Neural cell (in vitro differentiated cells): ENCODE results near the gene ENAH. TPM values are rescaled to one million over a fixed set of nuclear protein-coding genes. Genes with fewer than 3 reads are reported as not detected.

Experiments
- H2AFZ ChIP-seq: fragments of 200-600, 300-800 bp; sonication (generic), shearing (Covaris generic); 2 replicates; pipeline ENCODE4 v1.6.0; 2014; ENCODE audit warnings: low read depth, mild to moderate bottlenecking, antibody characterized with exemption, low read length, moderate library complexity
- H3F3A ChIP-seq: fragments of 200-600 bp; shearing (Covaris generic); 2 replicates; pipeline ENCODE4 v1.6.1; 2016; ENCODE audit warnings: mild to moderate bottlenecking, moderate library complexity, mixed read lengths, antibody characterized with exemption, low read length; ENCODE audit not compliant: insufficient read depth, poor library complexity, severe bottlenecking
- H3K27ac ChIP-seq: fragments of 200-600, 300-800 bp; sonication (generic), shearing (Covaris generic); 2 replicates; pipeline ENCODE4 v1.5.1; 2014; ENCODE audit warnings: mild to moderate bottlenecking, low read length, moderate library complexity
- H3K27me3 ChIP-seq: fragments of 300-800, 200-600 bp; sonication (generic), shearing (Covaris generic); 2 replicates; pipeline ENCODE4 v1.6.0; 2014; ENCODE audit warnings: mild to moderate bottlenecking, low read depth, low read length, moderate library complexity; ENCODE audit not compliant: insufficient read depth
- H3K36me3 ChIP-seq: fragments of 300-800, 200-600 bp; sonication (generic), shearing (Covaris generic); 2 replicates; pipeline ENCODE4 v1.5.1; 2014; ENCODE audit warnings: mild to moderate bottlenecking, antibody characterized with exemption, low read length, moderate library complexity; ENCODE audit not compliant: insufficient read depth
- H3K4me2 ChIP-seq: fragments of 300-800, 200-600 bp; sonication (generic), shearing (Covaris generic); 2 replicates; pipeline ENCODE4 v1.6.0; 2014; ENCODE audit warnings: mild to moderate bottlenecking, low read length
- H3K4me3 ChIP-seq: fragments of 300-800, 200-600 bp; sonication (generic), shearing (Covaris generic); 2 replicates; pipeline ENCODE4 v1.5.1; 2014; ENCODE audit warnings: mild to moderate bottlenecking, low read length, moderate library complexity
- H3K79me2 ChIP-seq: fragments of 200-600 bp; shearing (Covaris generic); replicated peaks from 2 replicates; pipeline ENCODE4 v1.6.0; 2014; ENCODE audit warnings: mild to moderate bottlenecking, low read length, moderate library complexity; ENCODE audit not compliant: insufficient read depth
- H3K9ac ChIP-seq: fragments of 300-800, 200-600 bp; sonication (generic), shearing (Covaris generic); 2 replicates; pipeline ENCODE4 v1.6.1; 2016; ENCODE audit warnings: mild to moderate bottlenecking, low read length, mixed read lengths
- H3K9me2 ChIP-seq: fragments of 200-600 bp; shearing (Covaris generic); 2 replicates; pipeline ENCODE4 v1.6.1; 2016; ENCODE audit warnings: mild to moderate bottlenecking, low read length, mixed read lengths; ENCODE audit not compliant: insufficient read depth
- H3K9me3 ChIP-seq: fragments of 200-600, 300-800 bp; sonication (generic), shearing (Covaris generic); 2 replicates; pipeline ENCODE4 v1.6.1; 2016; ENCODE audit warnings: mild to moderate bottlenecking, mixed run types, low read length, moderate library complexity, mixed read lengths
- H4K20me1 ChIP-seq: fragments of 200-600 bp; shearing (Covaris generic); 2 replicates; pipeline ENCODE4 v1.6.1; 2016; ENCODE audit warnings: mild to moderate bottlenecking, mixed run types; ENCODE audit not compliant: insufficient read depth
- CTCF ChIP-seq: fragments of 450-650 bp; IDR thresholded peaks from 2 replicates; pipeline ENCODE4 v1.5.1; 2014; ENCODE audit warnings: antibody characterized with exemption, mild to moderate bottlenecking, moderate library complexity; ENCODE audit not compliant: poor library complexity, severe bottlenecking
- EP300 ChIP-seq: fragments of 450-650 bp; conservative IDR thresholded peaks from 2 replicates; pipeline ENCODE4 v1.6.1; 2014; ENCODE audit warnings: antibody characterized with exemption, mild to moderate bottlenecking, moderate library complexity; ENCODE audit not compliant: poor library complexity, severe bottlenecking
- EZH2 ChIP-seq: fragments of 200-600, 300-800 bp; shearing (Covaris generic), sonication (generic); IDR thresholded peaks from 2 replicates; pipeline ENCODE4 v1.6.1; 2014; ENCODE audit warnings: antibody characterized with exemption, low read length, borderline replicate concordance, mild to moderate bottlenecking; ENCODE audit not compliant: insufficient read depth, poor library complexity, severe bottlenecking
- MXI1 ChIP-seq: fragments of 450-650 bp; conservative IDR thresholded peaks from 2 replicates; pipeline ENCODE4 v1.6.1; 2014; ENCODE audit warnings: antibody characterized with exemption, mild to moderate bottlenecking; ENCODE audit not compliant: poor library complexity, severe bottlenecking
- POLR2AphosphoS5 ChIP-seq: IDR thresholded peaks from 2 replicates; pipeline ENCODE4 v1.6.1; 2012
- RAD21 ChIP-seq: fragments of 450-650 bp; conservative IDR thresholded peaks from 2 replicates; pipeline ENCODE4 v1.6.1; 2014; ENCODE audit warnings: antibody characterized with exemption, mild to moderate bottlenecking, moderate library complexity
- REST ChIP-seq: IDR thresholded peaks from 2 replicates; pipeline ENCODE4 v1.6.1; 2012; ENCODE audit warnings: borderline replicate concordance
- SMC3 ChIP-seq: fragments of 450-650 bp; conservative IDR thresholded peaks from 2 replicates; pipeline ENCODE4 v1.6.1; 2014; ENCODE audit warnings: antibody characterized with exemption, mild to moderate bottlenecking, moderate library complexity; ENCODE audit not compliant: poor library complexity
- TAF1 ChIP-seq: IDR thresholded peaks from 2 replicates; pipeline ENCODE4 v1.6.1; 2012; ENCODE audit warnings: low read depth
- polyA plus RNA-seq: library from polyadenylated mRNA; depleted of rRNA; stranded (reverse); fragments of >200 nt; gene quantifications from 2 replicates; pipeline ENCODE4 v1.2.3, GENCODE V29; 2014

The ENAH gene
- polyA plus RNA-seq, 1 donor from 2014 or later = 58.4 TPM

GRCh38 chr1:225655509-225656258, 2.8 kb upstream of the ENAH start:
- H4K20me1 ChIP-seq = no peaks in the 10 kb centered on the region
- no peaks in the 10 kb centered on the region for H3K27me3 ChIP-seq
- H3F3A ChIP-seq = no peaks in the 10 kb centered on the region
- no peak overlapping the region for H3K27ac ChIP-seq
- no peak overlapping the region for H3K9ac ChIP-seq
- H3K9me2 ChIP-seq = no peaks in the 10 kb centered on the region
- H3K79me2 ChIP-seq = peaks cover 19% of the 10 kb centered on the region
- H3K4me3 ChIP-seq = no peak overlapping the region
- no peaks in the 10 kb centered on the region for H3K36me3 ChIP-seq
- no peak overlapping the region for H2AFZ ChIP-seq
- TF ChIP-seq POLR2AphosphoS5 (no peak), REST (no peak), CTCF (no peak), SMC3 (no peak), TAF1 (no peak), EP300 (no peak), EZH2 (no peak), RAD21 (no peak), MXI1 (no peak)
- no peak overlapping the region for H3K4me2 ChIP-seq
- no peaks in the 10 kb centered on the region for H3K9me3 ChIP-seq

- Histone ChIP-seq H3K9me2 (no peaks in the 10 kb centered on the region), H3K36me3 (no peaks in the 10 kb centered on the region), H3K27me3 (no peaks in the 10 kb centered on the region), H3K27ac (peak overlapping the region; percentile 99), H3K9ac (no peak overlapping the region), H3K4me3 (peak overlapping the region; percentile 99), H2AFZ (no peak overlapping the region), H3K4me2 (no peak overlapping the region), H3F3A (no peaks in the 10 kb centered on the region), H3K9me3 (no peaks in the 10 kb centered on the region), H3K79me2 (peaks cover 27% of the 10 kb centered on the region), H4K20me1 (no peaks in the 10 kb centered on the region)
- TF ChIP-seq TAF1 (no peak), RAD21 (no peak), EP300 (no peak), SMC3 (no peak), EZH2 (no peak), MXI1 (no peak), POLR2AphosphoS5 (no peak), REST (no peak)
Observed at GRCh38 chr1:225654688-225655508, 2.0 kb upstream of the ENAH start.
